HepG2 (cell line): ENCODE data around the gene PYGO2. TPM values are rescaled to one million over a fixed set of nuclear protein-coding genes. Genes with fewer than 3 reads are reported as not detected.

ENCODE experiments used
- CREM ChIP-seq, 2 experiments: sonication (generic) in 1 of 2; formaldehyde crosslinking in 1 of 2; IDR thresholded peaks; 2 replicates each; pipeline versions ENCODE4 v1.4.0 to v1.6.1; 2016 to 2020; ENCODE audit warnings: antibody characterized with exemption in 1 of 2, mild to moderate bottlenecking in 1 of 2, missing genetic modification reagents in 1 of 2
- DMAP1 ChIP-seq: IDR thresholded peaks from 2 replicates; pipeline ENCODE4 v1.6.1; 2016
- FOXJ3 ChIP-seq: sonication (generic); formaldehyde crosslinking; IDR thresholded peaks from 2 replicates; pipeline ENCODE4 v1.4.0; 2020; ENCODE audit warnings: missing genetic modification reagents, mild to moderate bottlenecking, borderline replicate concordance
- HMGXB4 ChIP-seq, 2 experiments: sonication (generic) in 1 of 2; formaldehyde crosslinking in 1 of 2; IDR thresholded peaks; 2 replicates each; pipeline versions ENCODE4 v1.4.0 to v1.6.1; 2018 to 2020; ENCODE audit warnings: missing genetic modification reagents in 2 of 2, borderline replicate concordance in 1 of 2, low read depth in 1 of 2, mild to moderate bottlenecking in 1 of 2, missing biosample characterization in 1 of 2
- KDM1A ChIP-seq: IDR thresholded peaks from 2 replicates; pipeline ENCODE4 v1.6.1; 2016; ENCODE audit warnings: missing compliant biosample characterization
- RCOR2 ChIP-seq: IDR thresholded peaks from 2 replicates; pipeline ENCODE4 v1.6.1; 2016; ENCODE audit warnings: missing biosample characterization, missing genetic modification reagents
- RFX3 ChIP-seq: IDR thresholded peaks from 2 replicates; pipeline ENCODE4 v1.6.1; 2016; ENCODE audit warnings: missing biosample characterization, missing genetic modification reagents
- TCF7 ChIP-seq: sonication (generic); IDR thresholded peaks from 2 replicates; pipeline ENCODE4 v1.6.1; 2016; ENCODE audit warnings: antibody characterized with exemption, low read depth
- THRA ChIP-seq: sonication (generic); formaldehyde crosslinking; IDR thresholded peaks from 2 replicates; pipeline ENCODE4 v1.4.0; 2020; ENCODE audit warnings: missing genetic modification reagents, borderline replicate concordance
- USF2 ChIP-seq, 2 experiments: sonication (generic) in 1 of 2; formaldehyde crosslinking in 1 of 2; IDR thresholded peaks; 2 replicates each; pipeline versions ENCODE4 v1.5.1 to v1.6.1; 2011 to 2020; ENCODE audit warnings: borderline replicate concordance in 1 of 2, low read depth in 1 of 2, low read length in 1 of 2, mild to moderate bottlenecking in 1 of 2, missing genetic modification reagents in 1 of 2, moderate library complexity in 1 of 2
- YEATS2 ChIP-seq: sonication (generic); formaldehyde crosslinking; IDR thresholded peaks from 2 replicates; pipeline ENCODE4 v1.4.0; 2020; ENCODE audit warnings: missing genetic modification reagents, borderline replicate concordance
- ZFP62 ChIP-seq: sonication (generic); formaldehyde crosslinking; IDR thresholded peaks from 2 replicates; pipeline ENCODE4 v1.4.0; 2020; ENCODE audit warnings: missing genetic modification reagents
- ZNF281 ChIP-seq: sonication (generic); formaldehyde crosslinking; IDR thresholded peaks from 2 replicates; pipeline ENCODE4 v1.4.0; 2020; ENCODE audit warnings: missing genetic modification reagents, borderline replicate concordance
- ZNF713 ChIP-seq: sonication (generic); formaldehyde crosslinking; IDR thresholded peaks from 2 replicates; pipeline ENCODE4 v1.4.0; 2020; ENCODE audit warnings: mild to moderate bottlenecking, missing genetic modification reagents
- polyA plus RNA-seq, 8 experiments: library from polyadenylated mRNA; depleted of rRNA in 3 of 8; stranded (reverse) in 7 of 8; unstranded in 1 of 8; fragments of >200 nt; fragmentation: Illumina TruSeq in 4 of 8; extraction: Trizol in 4 of 8; gene quantifications; 2 replicates each; pipeline versions ENCODE4 v1.2.1 to v1.2.3, GENCODE V29; 2011 to 2016; ENCODE audit warnings: low read depth in 4 of 8, missing spikeins in 1 of 8, mixed read lengths in 1 of 8; ENCODE audit not compliant: insufficient read depth in 1 of 8
- total RNA-seq, 5 experiments: library from RNA; depleted of rRNA; stranded (reverse); fragments of >200 nt; fragmentation: Illumina TruSeq; extraction: Trizol; gene quantifications; 2 replicates each; pipeline ENCODE4 v1.2.3, GENCODE V29; 2016; ENCODE audit warnings: low read depth in 1 of 5
- TF ChIP-seq, protein P1 (sequence below): sonication (generic); formaldehyde crosslinking; conservative IDR thresholded peaks from 2 replicates; pipeline ENCODE4 v1.5.0; 2020; ENCODE audit warnings: missing genetic modification reagents
- TF ChIP-seq, protein P2 (sequence below): sonication (generic); formaldehyde crosslinking; IDR thresholded peaks from 2 replicates; pipeline ENCODE4 v1.5.0; 2020; ENCODE audit warnings: missing genetic modification reagents

PYGO2 gene
- total and polyA plus RNA-seq, 2 of the 13 experiments (the other 11 are each of a cell fraction or from before 2014, with no cell fraction given): 20.3 to 21.8 TPM

- TF ChIP-seq THRA (no peak; the same call in 1 of the 2 replicates), RCOR2 (no peak), TCF7 (no peak), KDM1A (CRISPR knock-in tag) (no peak), ZFP62 (CRISPR knock-in tag) (no peak), USF2 (IDR thresholded peaks at IDR 0.05; ENCODE audit: low read depth, low read length) (no peak), USF2 (CRISPR knock-in tag; IDR thresholded peaks at IDR 0.05; ENCODE audit: borderline replicate concordance) (no peak), FOXJ3 (CRISPR knock-in tag) (no peak), YEATS2 (CRISPR knock-in tag) (no peak), DMAP1 (CRISPR knock-in tag) (no peak), HMGXB4 (CRISPR knock-in tag; IDR thresholded peaks at IDR 0.05; ENCODE audit: borderline replicate concordance in 1 of 2, low read depth in 1 of 2) (no peak; a peak in 1 of 4 replicates), RFX3 (CRISPR knock-in tag) (no peak), ZNF281 (CRISPR knock-in tag) (peak; percentile 62), CREM (IDR thresholded peaks at IDR 0.05) (peak; percentile 52; the same call in 1 of the 2 replicates), CREM (CRISPR knock-in tag; IDR thresholded peaks at IDR 0.05) (no peak), ZNF713 (CRISPR knock-in tag) (no peak)
- TF ChIP-seq, protein P1, sequence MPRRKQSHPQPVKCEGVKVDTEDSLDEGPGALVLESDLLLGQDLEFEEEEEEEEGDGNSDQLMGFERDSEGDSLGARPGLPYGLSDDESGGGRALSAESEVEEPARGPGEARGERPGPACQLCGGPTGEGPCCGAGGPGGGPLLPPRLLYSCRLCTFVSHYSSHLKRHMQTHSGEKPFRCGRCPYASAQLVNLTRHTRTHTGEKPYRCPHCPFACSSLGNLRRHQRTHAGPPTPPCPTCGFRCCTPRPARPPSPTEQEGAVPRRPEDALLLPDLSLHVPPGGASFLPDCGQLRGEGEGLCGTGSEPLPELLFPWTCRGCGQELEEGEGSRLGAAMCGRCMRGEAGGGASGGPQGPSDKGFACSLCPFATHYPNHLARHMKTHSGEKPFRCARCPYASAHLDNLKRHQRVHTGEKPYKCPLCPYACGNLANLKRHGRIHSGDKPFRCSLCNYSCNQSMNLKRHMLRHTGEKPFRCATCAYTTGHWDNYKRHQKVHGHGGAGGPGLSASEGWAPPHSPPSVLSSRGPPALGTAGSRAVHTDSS (CRISPR knock-in tag): no peak
- TF ChIP-seq, protein P2, sequence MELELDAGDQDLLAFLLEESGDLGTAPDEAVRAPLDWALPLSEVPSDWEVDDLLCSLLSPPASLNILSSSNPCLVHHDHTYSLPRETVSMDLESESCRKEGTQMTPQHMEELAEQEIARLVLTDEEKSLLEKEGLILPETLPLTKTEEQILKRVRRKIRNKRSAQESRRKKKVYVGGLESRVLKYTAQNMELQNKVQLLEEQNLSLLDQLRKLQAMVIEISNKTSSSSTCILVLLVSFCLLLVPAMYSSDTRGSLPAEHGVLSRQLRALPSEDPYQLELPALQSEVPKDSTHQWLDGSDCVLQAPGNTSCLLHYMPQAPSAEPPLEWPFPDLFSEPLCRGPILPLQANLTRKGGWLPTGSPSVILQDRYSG (CRISPR knock-in tag): no peak
These were observed 40.3 kb upstream of the PYGO2 start (continued) for GRCh38 chr1:155001675-155002463.
